HEK293T (cell line): ENCODE measurements around the gene VAV3.
"Not testable (repeated sequence)": the region's sequence is repeated elsewhere in the genome, so short reads cannot be mapped to it uniquely, and the experiment has no call there.

ENCODE experiments used
- CTCF ChIA-PET: fragments of 350-600 bp; formaldehyde crosslinking; extraction: SDS; loops from one replicate; lab custom pipeline; 2021; ENCODE audit warnings: antibody characterized with exemption, inconsistent platforms; lab: Yijun Ruan, JAX
- POLR2A ChIA-PET: fragments of 350-600 bp; formaldehyde crosslinking; extraction: SDS; loops from one replicate; lab custom pipeline; 2020; ENCODE audit warnings: antibody characterized with exemption, inconsistent platforms; lab: Yijun Ruan, JAX
- DNase-seq: peaks from one replicate; pipeline ENCODE4 v3.0.0; 2012; ENCODE audit warnings: mixed read lengths; ENCODE audit errors: extremely low spot score
- ARNT ChIP-seq: fragments of 450-650 bp; IDR thresholded peaks from 2 replicates; pipeline ENCODE4 v1.6.1; 2017; ENCODE audit warnings: mild to moderate bottlenecking
- BHLHE40 ChIP-seq: fragments of 450-650 bp; IDR thresholded peaks from 2 replicates; pipeline ENCODE4 v1.6.1; 2016; ENCODE audit warnings: mild to moderate bottlenecking, moderate library complexity, borderline replicate concordance
- CTBP1 ChIP-seq: fragments of 450-650 bp; IDR thresholded peaks from 2 replicates; pipeline ENCODE4 v1.6.1; 2016; ENCODE audit warnings: borderline replicate concordance
- ELF4 ChIP-seq: fragments of 450-650 bp; IDR thresholded peaks from 2 replicates; pipeline ENCODE4 v1.6.1; 2017; ENCODE audit warnings: antibody characterized with exemption
- FOXA1 ChIP-seq: fragments of 450-650 bp; IDR thresholded peaks from 2 replicates; pipeline ENCODE4 v1.6.1; 2016; ENCODE audit warnings: mild to moderate bottlenecking
- FOXK2 ChIP-seq: fragments of 450-650 bp; IDR thresholded peaks from 2 replicates; pipeline ENCODE4 v1.6.1; 2016; ENCODE audit warnings: mild to moderate bottlenecking
- FOXM1 ChIP-seq: fragments of 450-650 bp; IDR thresholded peaks from 2 replicates; pipeline ENCODE4 v1.6.1; 2017; ENCODE audit warnings: mild to moderate bottlenecking, borderline replicate concordance
- HDGF ChIP-seq: fragments of 450-650 bp; IDR thresholded peaks from 2 replicates; pipeline ENCODE4 v1.6.1; 2017; ENCODE audit warnings: antibody characterized with exemption, borderline replicate concordance
- L3MBTL2 ChIP-seq: fragments of 450-650 bp; conservative IDR thresholded peaks from 2 replicates; pipeline ENCODE4 v1.6.1; 2016; ENCODE audit warnings: mild to moderate bottlenecking
- LEF1 ChIP-seq: fragments of 450-650 bp; IDR thresholded peaks from 2 replicates; pipeline ENCODE4 v1.6.1; 2017; ENCODE audit warnings: mild to moderate bottlenecking, borderline replicate concordance
- NFRKB ChIP-seq: fragments of 450-650 bp; IDR thresholded peaks from 2 replicates; pipeline ENCODE4 v1.6.1; 2016; ENCODE audit warnings: mild to moderate bottlenecking, moderate library complexity
- PKNOX1 ChIP-seq: fragments of 450-650 bp; IDR thresholded peaks from 2 replicates; pipeline ENCODE4 v1.6.1; 2016
- SP1 ChIP-seq: fragments of 450-650 bp; IDR thresholded peaks from 2 replicates; pipeline ENCODE4 v1.6.1; 2017
- SUZ12 ChIP-seq: fragments of 450-650 bp; IDR thresholded peaks from 2 replicates; pipeline ENCODE4 v1.6.1; 2016; ENCODE audit warnings: mild to moderate bottlenecking
- TARDBP ChIP-seq: fragments of 450-650 bp; IDR thresholded peaks from 2 replicates; pipeline ENCODE4 v1.6.1; 2016
- ZNF384 ChIP-seq: fragments of 450-650 bp; IDR thresholded peaks from 2 replicates; pipeline ENCODE4 v1.6.1; 2016

Gene VAV3

GRCh38 chr1:107653765-107654164 is 311.2 kb downstream of the VAV3 start:
- no peak for DNase-seq
- TF ChIP-seq ZNF384 (no peak), L3MBTL2 (no peak), ELF4 (no peak), TARDBP (no peak), FOXM1 (no peak), FOXA1 (no peak), ARNT (no peak), PKNOX1 (no peak), CTBP1 (no peak), FOXK2 (no peak), SUZ12 (no peak), NFRKB (no peak), HDGF (no peak), SP1 (no peak), LEF1 (no peak), BHLHE40 (no peak)
- ChIA-PET CTCF (interaction anchor here (1.1 kb wide), 1 partner anchor 98 kb away, joined by 5 read pairs; no protein-coding TSS in a partner anchor), POLR2A (no interaction called here)

- CTCF ChIA-PET: no interaction called here
Observed at GRCh38 chr1:107653005-107653404, 312.0 kb downstream of the VAV3 start.

GRCh38 chr1:107650825-107651224 is 314.2 kb downstream of the VAV3 start:
- CTCF ChIA-PET, DNase-seq, POLR2A ChIA-PET: not testable (repeated sequence)

More at GRCh38 chr1:107653005-107653404, 312.0 kb downstream of the VAV3 start:
- POLR2A ChIA-PET: no interaction called here
- no peak for TF ChIP-seq FOXK2
- TF ChIP-seq ELF4: no peak
- no peak for TF ChIP-seq CTBP1
- no peak for TF ChIP-seq BHLHE40
- TF ChIP-seq FOXA1: no peak
- TF ChIP-seq NFRKB: no peak
- no peak for TF ChIP-seq TARDBP
- TF ChIP-seq ZNF384: no peak
- no peak for TF ChIP-seq SP1
- no peak for DNase-seq

- CTCF ChIA-PET: no interaction called here
- POLR2A ChIA-PET: interaction anchor here (0.6 kb wide), 1 partner anchor 189 kb away, joined by 3 read pairs; no protein-coding TSS in a partner anchor
- DNase-seq: no peak
Observed at GRCh38 chr1:107649023-107649422, 316.0 kb downstream of the VAV3 start.

GRCh38 chr1:107648071-107648470 is 316.9 kb downstream of the VAV3 start:
- DNase-seq: no peak
- ChIA-PET CTCF (no interaction called here), POLR2A (no interaction called here)
- TF ChIP-seq HDGF (no peak), ELF4 (no peak), ZNF384 (no peak), SP1 (no peak), TARDBP (no peak), LEF1 (no peak), PKNOX1 (no peak), NFRKB (no peak), ARNT (no peak), BHLHE40 (no peak), SUZ12 (no peak), FOXA1 (no peak), FOXM1 (no peak)

More at GRCh38 chr1:107649023-107649422, 316.0 kb downstream of the VAV3 start:
- TF ChIP-seq FOXM1: no peak
- no peak for TF ChIP-seq SP1
- no peak for TF ChIP-seq BHLHE40
- no peak for TF ChIP-seq ZNF384
- TF ChIP-seq PKNOX1: no peak
- TF ChIP-seq TARDBP: no peak
- TF ChIP-seq L3MBTL2: no peak
- no peak for TF ChIP-seq FOXK2
- no peak for TF ChIP-seq SUZ12
- no peak for TF ChIP-seq FOXA1
- no peak for TF ChIP-seq HDGF
- TF ChIP-seq LEF1: no peak
- TF ChIP-seq ELF4: no peak
- TF ChIP-seq ARNT: no peak

- POLR2A ChIA-PET: no interaction called here
- TF ChIP-seq NFRKB (no peak), CTBP1 (no peak), FOXM1 (no peak), ZNF384 (no peak), BHLHE40 (no peak), ARNT (no peak), FOXA1 (no peak), SUZ12 (no peak), FOXK2 (no peak), L3MBTL2 (no peak), ELF4 (no peak), PKNOX1 (no peak), TARDBP (no peak), HDGF (no peak), SP1 (no peak), LEF1 (no peak)
- no peak for DNase-seq
- CTCF ChIA-PET: no interaction called here
Observed at GRCh38 chr1:107647012-107647411, 318.0 kb downstream of the VAV3 start.
